ENCODE data around the gene AMPD2.

- TF ChIP-seq CTCF (IDR thresholded peaks at IDR 0.05) (no peak), POLR2A (IDR thresholded peaks at IDR 0.05) (no peak)
Observed at GRCh38 chr1:109613361-109614147, 6.1 kb upstream of the AMPD2 start.

All from testis (tissue), 2 donors.